Naive thymus-derived CD4-positive, alpha-beta T cell (primary cell): Measurements from ENCODE around the gene NRP1. TPM values are rescaled to one million over a fixed set of nuclear protein-coding genes. Genes with fewer than 3 reads are reported as not detected.

Experiments
- ATAC-seq: fragments of 150-1000 bp; cut with Tn5 transposase; 2 replicates; pipeline ENCODE4 v1.10.0; 2021; ENCODE audit warnings: mild to moderate bottlenecking, moderate library complexity
- CTCF ChIA-PET: fragments of 350-600 bp; sonication (Branson Sonifier 250); formaldehyde crosslinking; loops from one replicate; lab custom pipeline; 2021; ENCODE audit warnings: antibody characterized with exemption; lab: Charles Lee
- POLR2A ChIA-PET: fragments of 350-600 bp; sonication (Branson Sonifier 250); formaldehyde crosslinking; loops from one replicate; lab custom pipeline; 2021; ENCODE audit warnings: antibody characterized with exemption, inconsistent platforms; lab: Charles Lee
- DNase-seq, 9 donors: peaks; one replicate each; pipeline versions ENCODE4 v3.0.0 to v3.0.0-alpha.2; 2020 to 2022; ENCODE audit warnings: mixed read lengths in 1 of 9
- H3K27ac ChIP-seq: one replicate; pipeline ENCODE4 v1.7.0; 2013; ENCODE audit warnings: mild to moderate bottlenecking, low read depth, low read length, moderate library complexity
- H3K27me3 ChIP-seq, 2 donors: one replicate each; pipeline ENCODE4 v1.7.0; 2013; ENCODE audit warnings: low read length in 2 of 2, mild to moderate bottlenecking in 2 of 2, moderate library complexity in 2 of 2; ENCODE audit not compliant: control insufficient read depth in 2 of 2, insufficient read depth in 2 of 2
- H3K36me3 ChIP-seq, 3 experiments: 1 replicate in 2 of 3; 2 replicates in 1 of 3; pipeline ENCODE4 v1.7.0; 2013; ENCODE audit warnings: low read length in 3 of 3, mild to moderate bottlenecking in 3 of 3, moderate library complexity in 1 of 3; ENCODE audit not compliant: insufficient read depth in 3 of 3, control insufficient read depth in 2 of 3
- H3K4me1 ChIP-seq, 2 donors: one replicate each; pipeline ENCODE4 v1.7.0; 2013; ENCODE audit warnings: low read length in 2 of 2, mild to moderate bottlenecking in 2 of 2, moderate library complexity in 1 of 2; ENCODE audit not compliant: control insufficient read depth in 2 of 2, insufficient read depth in 2 of 2
- H3K4me3 ChIP-seq: 2 replicates; pipeline ENCODE4 v1.7.0; 2013; ENCODE audit warnings: mild to moderate bottlenecking, low read length
- H3K9me3 ChIP-seq, 3 experiments: 1 replicate in 2 of 3; 2 replicates in 1 of 3; pipeline ENCODE4 v1.7.0; 2013; ENCODE audit warnings: low read length in 3 of 3; ENCODE audit not compliant: control insufficient read depth in 2 of 3
- H3K27ac Mint-ChIP-seq, 9 donors: one replicate each; pipeline ENCODE4 v1.8.0; 2020 to 2022; ENCODE audit warnings: mixed read lengths in 9 of 9, mild to moderate bottlenecking in 8 of 9, moderate library complexity in 5 of 9, inconsistent platforms in 2 of 9
- H3K27me3 Mint-ChIP-seq, 5 donors: one replicate each; pipeline ENCODE4 v1.8.0; 2021 to 2022; ENCODE audit warnings: mixed read lengths in 5 of 5, mild to moderate bottlenecking in 1 of 5
- H3K36me3 Mint-ChIP-seq, 5 donors: one replicate each; pipeline ENCODE4 v1.8.0; 2020 to 2022; ENCODE audit warnings: mixed read lengths in 5 of 5, mild to moderate bottlenecking in 3 of 5, inconsistent platforms in 1 of 5
- H3K4me1 Mint-ChIP-seq, 7 donors: one replicate each; pipeline ENCODE4 v1.8.0; 2020 to 2022; ENCODE audit warnings: mixed read lengths in 7 of 7, mild to moderate bottlenecking in 3 of 7, inconsistent platforms in 1 of 7
- H3K4me3 Mint-ChIP-seq, 10 donors: one replicate each; pipeline ENCODE4 v1.8.0; 2020 to 2022; ENCODE audit warnings: mild to moderate bottlenecking in 10 of 10, mixed read lengths in 10 of 10, moderate library complexity in 6 of 10, inconsistent platforms in 2 of 10
- H3K9me3 Mint-ChIP-seq, 11 donors: one replicate each; pipeline ENCODE4 v1.8.0; 2020 to 2022; ENCODE audit warnings: mixed read lengths in 11 of 11, mild to moderate bottlenecking in 4 of 11, inconsistent platforms in 1 of 11, moderate library complexity in 1 of 11
- intact Hi-C, 2 donors: fragments of 100-400 bp; cut with micrococcal nuclease; formaldehyde crosslinking; loops; one replicate each; pipeline ENCODE4 v1.15.1; 2023
- polyA plus RNA-seq, 2 donors: library from polyadenylated mRNA; unstranded; fragments of 300-500 nt; fragmentation: Illumina TruSeq; gene quantifications; one replicate each; pipeline ENCODE4 v1.2.3, GENCODE V29; 2021
- total RNA-seq, 6 experiments: library from RNA in 5 of 6; stranded (reverse) in 5 of 6; gene quantifications; 1 replicate in 5 of 6; 2 replicates in 1 of 6; pipeline ENCODE4 v1.2.3 and lab custom pipeline; 2021 to 2026

NRP1 gene
- total and polyA plus RNA-seq, 7 experiments from 2014 or later: 0.72 to 4.6 (median 1.6) TPM; not detected in 2

GRCh38 chr10:33178026-33178755 lies 156.3 kb downstream of the NRP1 start:
- no peaks in the 10 kb centered on the region for H3K9me3 Mint-ChIP-seq
- H3K27ac ChIP-seq: no peak overlapping the region
- POLR2A ChIA-PET: no interaction called here
- H3K27ac Mint-ChIP-seq: no peak overlapping the region
- CTCF ChIA-PET: no interaction called here
- no peaks in the 10 kb centered on the region for H3K36me3 ChIP-seq
- H3K27me3 ChIP-seq: no peaks in the 10 kb centered on the region
- H3K4me1 ChIP-seq: no peaks in the 10 kb centered on the region
- no peak for ATAC-seq
- no peak for DNase-seq
- H3K36me3 Mint-ChIP-seq: no peaks in the 10 kb centered on the region
- no peak overlapping the region for H3K4me3 Mint-ChIP-seq
- intact Hi-C loops: no loop called here
- H3K9me3 ChIP-seq: no peaks in the 10 kb centered on the region
- peaks cover 4 to 38% (median 5%) of the 10 kb centered on the region in 5 donors for H3K27me3 Mint-ChIP-seq
- H3K4me3 ChIP-seq: no peak overlapping the region
- H3K4me1 Mint-ChIP-seq: no peaks in the 10 kb centered on the region

GRCh38 chr10:33176688-33177087 lies 157.8 kb downstream of the NRP1 start:
- Mint-ChIP-seq H3K27ac (no peak overlapping the region), H3K36me3 (peaks cover 0 to 3% (median 0%) of the 10 kb centered on the region in 5 donors), H3K9me3 (peaks cover 0 to 3% (median 0%) of the 10 kb centered on the region in 11 donors), H3K4me3 (no peak overlapping the region), H3K4me1 (no peaks in the 10 kb centered on the region), H3K27me3 (peaks cover 4 to 43% (median 8%) of the 10 kb centered on the region in 5 donors)
- Histone ChIP-seq H3K36me3 (no peaks in the 10 kb centered on the region), H3K9me3 (no peaks in the 10 kb centered on the region), H3K4me1 (no peaks in the 10 kb centered on the region), H3K27me3 (no peaks in the 10 kb centered on the region), H3K27ac (no peak overlapping the region), H3K4me3 (no peak overlapping the region)
- DNase-seq (no peak), ATAC-seq (no peak)
- CTCF ChIA-PET: no interaction called here
- intact Hi-C loops: no loop called here
- POLR2A ChIA-PET: no interaction called here

- Histone ChIP-seq H3K27ac (no peak overlapping the region), H3K4me3 (no peak overlapping the region), H3K4me1 (no peaks in the 10 kb centered on the region), H3K9me3 (no peaks in the 10 kb centered on the region), H3K27me3 (no peaks in the 10 kb centered on the region), H3K36me3 (no peaks in the 10 kb centered on the region)
- intact Hi-C loops: no loop called here
- DNase-seq (no peak), ATAC-seq (no peak)
- ChIA-PET POLR2A (no interaction called here), CTCF (no interaction called here)
- peaks cover under 1 to 49% (median 8%) of the 10 kb centered on the region in 5 donors for H3K27me3 Mint-ChIP-seq
- H3K9me3 Mint-ChIP-seq: peaks cover 0 to 3% (median 0%) of the 10 kb centered on the region in 11 donors
- H3K27ac Mint-ChIP-seq: no peak overlapping the region
- no peaks in the 10 kb centered on the region for H3K4me1 Mint-ChIP-seq
- H3K36me3 Mint-ChIP-seq: peaks cover 0 to 3% (median 0%) of the 10 kb centered on the region in 5 donors
- no peak overlapping the region for H3K4me3 Mint-ChIP-seq
These were observed 159.6 kb downstream of the NRP1 start for GRCh38 chr10:33174674-33175434.

GRCh38 chr10:33165911-33166310 lies 168.6 kb downstream of the NRP1 start:
- POLR2A ChIA-PET: no interaction called here
- no peak overlapping the region for H3K4me3 ChIP-seq
- Mint-ChIP-seq H3K4me3 (no peak overlapping the region), H3K4me1 (peaks cover 0 to 16% (median 9%) of the 10 kb centered on the region in 7 donors), H3K9me3 (no peaks in the 10 kb centered on the region), H3K36me3 (no peaks in the 10 kb centered on the region), H3K27me3 (peaks cover 0 to 12% (median 4%) of the 10 kb centered on the region in 5 donors), H3K27ac (no peak overlapping the region)
- H3K9me3 ChIP-seq: no peaks in the 10 kb centered on the region
- no peaks in the 10 kb centered on the region for H3K36me3 ChIP-seq
- H3K27ac ChIP-seq: no peak overlapping the region
- no peaks in the 10 kb centered on the region for H3K27me3 ChIP-seq
- intact Hi-C loops: no loop called here
- peaks cover 0 to 5% of the 10 kb centered on the region in 2 donors for H3K4me1 ChIP-seq
- ATAC-seq: no peak
- DNase-seq: no peak
- CTCF ChIA-PET: no interaction called here

GRCh38 chr10:33164060-33164709 lies 170.3 kb downstream of the NRP1 start:
- Histone ChIP-seq H3K27ac (no peak overlapping the region), H3K4me1 (peaks cover 0 to 5% of the 10 kb centered on the region in 2 donors), H3K27me3 (no peaks in the 10 kb centered on the region), H3K4me3 (no peak overlapping the region), H3K9me3 (no peaks in the 10 kb centered on the region), H3K36me3 (no peaks in the 10 kb centered on the region)
- POLR2A ChIA-PET: no interaction called here
- Mint-ChIP-seq H3K27me3 (peaks cover 0 to 9% (median 2%) of the 10 kb centered on the region in 5 donors), H3K4me1 (peaks cover 0 to 16% (median 9%) of the 10 kb centered on the region in 7 donors), H3K36me3 (no peaks in the 10 kb centered on the region), H3K4me3 (no peak overlapping the region), H3K9me3 (no peaks in the 10 kb centered on the region), H3K27ac (no peak overlapping the region)
- ATAC-seq (no peak), DNase-seq (no peak)
- intact Hi-C loops: no loop called here
- CTCF ChIA-PET: no interaction called here

- H3K4me1 ChIP-seq: peaks cover 0 to 5% of the 10 kb centered on the region in 2 donors
- ChIA-PET CTCF (interaction anchor here (0.6 kb wide), 1 partner anchor 1169 kb away, joined by 3 read pairs; no protein-coding TSS in a partner anchor), POLR2A (interaction anchor here (0.7 kb wide), 1 partner anchor 192 kb away, joined by 3 read pairs; no protein-coding TSS in a partner anchor)
- H3K27me3 Mint-ChIP-seq: peaks cover 0 to 6% (median 0%) of the 10 kb centered on the region in 5 donors
- no peaks in the 10 kb centered on the region for H3K36me3 Mint-ChIP-seq
- DNase-seq (no peak), ATAC-seq (no peak)
- H3K36me3 ChIP-seq: no peaks in the 10 kb centered on the region
- no peak overlapping the region for H3K4me3 ChIP-seq
- intact Hi-C loops: no loop called here
- H3K9me3 ChIP-seq: no peaks in the 10 kb centered on the region
- no peak overlapping the region for H3K27ac Mint-ChIP-seq
- H3K4me3 Mint-ChIP-seq: no peak overlapping the region
- H3K27ac ChIP-seq: no peak overlapping the region
- H3K4me1 Mint-ChIP-seq: peaks cover 0 to 16% (median 9%) of the 10 kb centered on the region in 7 donors
- no peaks in the 10 kb centered on the region for H3K27me3 ChIP-seq
- no peaks in the 10 kb centered on the region for H3K9me3 Mint-ChIP-seq
These were observed 172.3 kb downstream of the NRP1 start for GRCh38 chr10:33162248-33162575.
